ENCODE results near the gene GCK.

Gene GCK

DNA sequence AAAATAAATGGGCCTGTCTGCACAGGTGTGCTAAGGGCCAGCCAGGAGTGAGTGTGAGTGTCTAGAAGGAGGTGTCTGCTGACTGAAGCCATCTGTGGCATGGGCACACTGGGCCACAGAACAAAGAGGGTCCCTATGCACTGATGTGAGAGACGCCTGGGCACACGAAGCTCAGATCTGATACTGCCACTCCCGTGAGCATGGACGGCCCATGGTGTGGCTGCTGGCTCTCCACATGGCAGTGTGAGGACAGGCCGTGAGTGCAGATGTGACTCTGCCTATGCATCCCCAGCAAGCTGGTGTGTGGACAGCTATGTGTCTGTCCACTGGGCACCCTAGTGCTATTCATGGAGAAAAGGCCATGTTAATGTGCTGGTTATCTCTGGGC is 35.3 kb downstream of the GCK start:
- DNase-seq = no peak

DNA sequence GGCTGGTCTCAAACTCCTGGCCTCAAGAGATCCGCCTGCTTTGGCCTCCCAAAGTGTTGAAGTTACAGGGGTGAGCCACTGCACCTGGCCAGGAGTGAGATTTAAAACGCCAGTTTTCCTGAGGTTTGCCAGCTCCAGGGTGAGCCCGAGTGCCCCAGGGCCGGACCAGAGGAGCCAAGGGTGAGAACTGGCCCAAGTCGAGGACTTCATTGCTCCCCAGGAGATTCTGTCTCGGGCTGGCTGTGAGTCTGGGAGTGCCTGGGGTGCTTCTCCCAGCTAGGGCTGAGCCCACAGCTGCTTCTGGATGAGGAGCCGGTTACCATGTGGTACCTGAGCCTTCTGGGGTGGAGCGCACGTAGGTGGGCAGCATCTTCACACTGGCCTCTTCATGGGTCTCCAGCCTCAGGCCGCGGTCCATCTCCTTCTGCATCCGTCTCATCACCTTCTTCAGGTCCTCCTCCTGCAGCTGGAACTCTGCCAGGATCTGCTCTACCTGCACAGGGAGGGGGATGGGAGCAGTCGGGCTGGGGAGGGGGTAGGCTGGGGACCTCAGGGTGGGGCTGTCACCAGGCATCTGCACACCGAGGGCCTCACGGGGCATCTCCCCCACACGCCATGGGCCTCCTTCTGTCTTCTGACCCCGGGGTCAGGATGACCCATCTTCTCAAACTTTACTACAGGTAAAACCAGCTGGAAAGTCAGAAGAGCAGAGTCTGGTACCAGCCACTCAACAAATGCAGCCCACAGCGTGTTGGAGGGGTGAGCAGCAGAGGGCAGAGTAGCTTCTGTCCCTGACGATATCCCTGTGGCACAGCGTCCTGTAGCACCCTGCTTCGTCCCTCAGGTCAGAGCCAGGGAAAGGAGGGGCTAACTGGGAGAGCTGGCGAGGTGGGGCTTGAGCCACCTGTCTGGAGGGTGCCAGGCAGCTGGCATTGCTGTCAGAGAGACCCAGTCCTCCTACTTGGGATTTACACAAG is 36.0 kb downstream of the GCK start:
- DNase-seq = no peak

DNA sequence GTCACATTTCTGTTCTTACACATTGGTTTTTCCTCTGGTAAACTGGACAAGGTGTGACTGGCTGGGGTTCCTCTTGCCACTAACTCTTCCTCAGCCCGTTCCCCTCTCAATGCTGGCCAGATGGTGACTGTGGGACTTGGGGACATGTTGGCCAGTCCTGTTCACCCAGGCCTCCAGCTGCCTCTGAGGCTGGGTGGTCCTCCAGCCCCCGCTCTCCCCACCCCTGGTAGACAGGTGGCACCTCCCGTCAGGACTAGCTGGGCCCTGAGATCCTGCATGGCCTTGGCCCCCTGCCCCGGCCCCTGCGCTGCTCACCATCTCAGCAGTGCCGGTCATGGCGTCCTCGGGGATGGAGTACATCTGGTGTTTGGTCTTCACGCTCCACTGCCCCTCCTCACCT is 37.3 kb downstream of the GCK start:
- DNase-seq = no peak

DNA sequence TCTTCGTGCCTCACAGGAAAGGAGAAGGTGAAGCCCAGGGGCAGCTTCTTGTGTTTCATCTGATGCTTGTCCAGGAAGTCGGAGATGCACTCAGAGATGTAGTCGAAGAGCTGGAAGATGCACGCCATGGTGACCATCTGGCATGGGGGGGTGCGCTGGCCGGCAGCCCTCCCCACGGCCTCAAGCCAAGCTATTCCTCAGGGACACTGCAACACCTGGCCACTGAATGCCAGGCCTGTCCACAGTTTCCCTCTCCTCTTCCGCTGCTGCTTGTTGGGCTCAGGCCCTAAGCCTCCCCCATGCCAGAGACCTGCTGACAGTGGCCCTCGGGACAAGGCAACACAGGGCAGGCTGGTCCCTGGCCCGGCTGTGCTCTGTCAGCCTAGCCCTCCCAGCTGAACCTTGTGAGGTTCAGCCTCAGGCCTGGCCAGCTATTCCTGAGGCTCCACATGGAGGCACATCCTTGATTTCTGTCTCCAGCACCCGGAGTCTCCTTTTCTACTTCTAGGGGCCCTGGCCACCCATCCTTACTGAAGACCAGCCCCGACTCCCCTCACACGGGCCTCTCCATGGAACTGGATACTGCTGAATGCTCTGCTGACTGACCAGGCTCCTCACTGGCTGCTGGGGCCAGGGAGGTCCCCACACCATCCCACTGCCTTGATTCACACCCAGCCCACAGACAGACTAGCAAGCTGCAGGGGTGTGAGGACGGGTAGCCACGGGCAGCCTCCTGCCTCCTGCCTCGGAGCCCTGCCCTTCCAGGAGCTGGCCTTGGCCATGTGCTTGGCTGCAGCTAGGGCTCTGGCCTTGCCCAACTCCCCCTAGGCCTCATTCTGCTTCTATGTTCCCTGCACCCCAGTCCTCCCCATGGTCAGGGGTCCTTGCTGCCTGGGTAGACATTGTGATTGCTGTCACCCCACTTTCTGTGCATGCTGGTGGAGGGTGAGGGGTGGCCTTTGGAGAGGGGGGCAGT is 38.0 kb downstream of the GCK start:
- no peak for DNase-seq

DNA sequence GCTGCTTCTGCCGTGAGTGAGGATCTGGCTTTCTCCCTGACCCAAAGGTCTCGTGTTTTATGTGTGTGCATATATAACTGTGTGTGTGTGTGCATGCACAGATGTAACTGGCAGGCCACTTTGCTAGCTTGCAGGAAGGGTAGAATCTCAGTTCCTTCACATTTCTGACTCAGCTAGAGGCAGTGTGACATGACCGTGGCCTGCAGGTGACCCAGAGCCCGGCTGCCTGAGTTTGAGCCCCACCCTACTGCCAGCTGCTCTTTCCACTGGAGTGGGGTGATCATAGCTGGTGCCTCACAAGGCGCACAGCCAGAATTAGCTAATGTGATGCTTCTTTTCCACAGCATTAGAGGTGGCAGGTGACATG is 38.8 kb downstream of the GCK start:
- no peak for DNase-seq

DNA sequence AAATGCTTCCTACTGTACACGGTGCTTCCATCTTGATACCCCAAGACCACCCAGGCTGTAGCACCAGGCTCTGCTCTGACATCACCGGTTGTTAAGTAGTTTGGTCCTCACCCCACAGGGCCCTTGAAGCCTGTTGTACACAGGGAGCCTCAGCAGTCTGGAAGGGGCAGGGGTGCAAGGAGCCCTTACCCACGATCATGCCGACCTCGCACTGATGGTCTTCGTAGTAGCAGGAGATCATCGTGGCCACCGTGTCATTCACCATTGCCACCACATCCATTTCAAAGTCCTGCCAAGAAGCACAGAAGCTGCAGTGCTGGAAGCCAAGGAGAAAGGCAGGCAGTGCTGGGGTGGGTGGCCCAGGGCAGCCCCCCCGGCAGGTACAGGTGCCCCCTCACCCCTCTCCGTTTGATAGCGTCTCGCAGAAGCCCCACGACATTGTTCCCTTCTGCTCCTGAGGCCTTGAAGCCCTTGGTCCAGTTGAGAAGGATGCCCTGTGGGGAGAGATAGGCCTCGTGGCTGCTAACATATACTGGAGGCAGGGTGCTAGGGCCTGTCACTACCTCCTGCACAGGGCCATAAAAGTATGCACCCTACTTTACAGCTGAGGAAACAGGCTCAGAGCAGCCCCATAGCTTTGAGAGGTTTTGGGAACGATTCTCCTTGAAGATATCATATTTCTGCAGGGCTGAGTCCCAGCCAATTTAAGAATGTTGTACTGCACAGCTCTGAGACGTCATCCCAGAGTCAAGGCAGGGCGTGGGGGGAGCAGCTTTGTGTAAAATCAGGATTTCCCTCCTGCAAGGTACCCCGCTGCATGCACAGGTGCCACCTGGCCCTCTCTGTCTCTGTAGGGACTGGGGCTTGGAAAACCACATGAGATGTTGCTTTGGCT is 39.4 kb downstream of the GCK start:
- DNase-seq = no peak

DNA sequence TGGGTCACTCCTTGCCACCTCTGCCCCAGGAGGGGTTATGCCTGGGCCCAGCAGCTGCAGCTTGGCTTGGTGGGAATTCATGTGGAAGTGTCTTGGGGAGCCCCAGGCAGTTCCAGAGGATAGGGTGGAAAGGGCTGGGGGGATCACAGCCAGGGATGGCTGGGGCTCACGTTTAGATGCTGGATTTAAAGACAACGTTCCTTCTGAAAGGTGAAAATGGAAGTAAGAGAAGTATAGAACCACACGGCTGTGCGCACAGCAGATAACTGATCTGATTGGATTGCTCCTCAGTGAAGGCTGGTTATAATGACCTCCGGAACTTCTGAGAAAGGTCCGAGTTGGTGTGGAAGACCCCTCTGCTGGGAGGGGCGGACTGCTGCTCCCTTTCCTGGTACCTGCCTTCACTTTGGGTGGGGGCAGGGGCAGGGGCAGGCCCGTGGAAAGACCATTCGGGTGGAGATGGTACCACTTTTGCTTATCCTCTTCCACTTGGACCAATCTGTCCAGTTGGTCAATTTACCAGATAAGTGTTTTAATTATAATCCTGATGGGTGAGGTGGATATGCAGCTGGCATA is 40.2 kb downstream of the GCK start:
- no peak for DNase-seq

DNA sequence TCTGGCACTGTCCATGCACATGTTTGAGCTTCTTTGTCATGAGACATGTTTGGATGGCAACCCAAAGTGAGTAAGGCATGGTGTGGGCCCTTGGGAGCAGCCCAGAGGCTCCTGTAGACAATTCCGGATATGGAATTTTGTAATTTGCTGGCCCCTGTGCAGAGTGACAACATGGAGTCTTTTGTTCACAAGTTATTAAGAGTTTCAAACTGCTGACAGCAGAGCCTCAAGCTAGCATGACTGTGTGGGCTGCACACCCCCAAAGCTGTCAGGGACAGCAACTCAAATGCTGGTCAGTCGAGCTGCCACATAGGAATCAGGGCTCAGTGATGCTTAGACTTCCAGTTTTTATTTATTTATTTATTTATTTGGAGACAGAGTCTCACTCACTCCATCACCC is 41.1 kb downstream of the GCK start:
- no peak for DNase-seq

DNA sequence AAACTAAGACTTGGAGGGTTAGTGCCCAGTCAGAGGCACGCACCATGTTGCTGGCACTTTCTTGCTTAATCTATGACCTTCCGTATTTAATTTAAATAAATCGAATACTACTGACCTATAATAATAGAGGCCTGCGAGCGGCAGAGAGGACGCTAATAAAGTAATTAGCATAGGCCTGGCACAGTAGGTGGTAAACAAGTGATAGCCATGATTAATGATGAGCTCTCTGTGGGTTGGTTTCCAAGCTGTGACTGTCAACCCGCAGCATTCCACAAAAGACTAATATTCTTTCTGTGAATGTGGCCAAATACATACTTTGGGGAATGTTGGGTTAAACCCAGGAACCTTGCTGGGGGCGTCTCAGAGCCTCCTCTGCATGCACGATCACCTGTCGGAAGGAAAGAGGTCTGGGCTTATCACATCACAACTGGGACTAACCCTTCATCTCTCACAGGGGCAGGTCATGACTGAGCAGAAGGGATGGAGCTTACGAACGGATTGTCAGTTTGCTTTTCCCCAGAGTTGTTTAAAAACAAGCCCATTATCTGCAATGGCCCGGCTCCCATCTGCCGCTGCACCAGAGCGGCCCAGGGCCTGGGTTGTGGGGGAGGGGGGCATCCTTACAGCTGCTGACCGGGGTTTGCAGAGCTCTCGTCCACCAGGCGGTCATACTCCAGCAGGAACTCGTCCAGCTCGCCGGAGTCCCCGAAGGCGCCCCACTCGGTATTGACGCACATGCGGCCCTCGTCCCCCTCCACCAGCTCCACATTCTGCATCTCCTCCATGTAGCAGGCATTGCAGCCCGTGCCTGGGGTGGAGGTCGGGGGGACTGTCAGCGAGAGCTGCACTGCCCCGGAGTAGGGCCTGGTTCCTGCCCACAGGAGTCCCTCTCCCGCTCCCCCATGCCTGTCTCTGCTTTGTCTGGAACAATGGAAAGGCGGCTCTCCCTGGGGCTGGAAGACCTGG is 41.9 kb downstream of the GCK start:
- DNase-seq = no peak

DNA sequence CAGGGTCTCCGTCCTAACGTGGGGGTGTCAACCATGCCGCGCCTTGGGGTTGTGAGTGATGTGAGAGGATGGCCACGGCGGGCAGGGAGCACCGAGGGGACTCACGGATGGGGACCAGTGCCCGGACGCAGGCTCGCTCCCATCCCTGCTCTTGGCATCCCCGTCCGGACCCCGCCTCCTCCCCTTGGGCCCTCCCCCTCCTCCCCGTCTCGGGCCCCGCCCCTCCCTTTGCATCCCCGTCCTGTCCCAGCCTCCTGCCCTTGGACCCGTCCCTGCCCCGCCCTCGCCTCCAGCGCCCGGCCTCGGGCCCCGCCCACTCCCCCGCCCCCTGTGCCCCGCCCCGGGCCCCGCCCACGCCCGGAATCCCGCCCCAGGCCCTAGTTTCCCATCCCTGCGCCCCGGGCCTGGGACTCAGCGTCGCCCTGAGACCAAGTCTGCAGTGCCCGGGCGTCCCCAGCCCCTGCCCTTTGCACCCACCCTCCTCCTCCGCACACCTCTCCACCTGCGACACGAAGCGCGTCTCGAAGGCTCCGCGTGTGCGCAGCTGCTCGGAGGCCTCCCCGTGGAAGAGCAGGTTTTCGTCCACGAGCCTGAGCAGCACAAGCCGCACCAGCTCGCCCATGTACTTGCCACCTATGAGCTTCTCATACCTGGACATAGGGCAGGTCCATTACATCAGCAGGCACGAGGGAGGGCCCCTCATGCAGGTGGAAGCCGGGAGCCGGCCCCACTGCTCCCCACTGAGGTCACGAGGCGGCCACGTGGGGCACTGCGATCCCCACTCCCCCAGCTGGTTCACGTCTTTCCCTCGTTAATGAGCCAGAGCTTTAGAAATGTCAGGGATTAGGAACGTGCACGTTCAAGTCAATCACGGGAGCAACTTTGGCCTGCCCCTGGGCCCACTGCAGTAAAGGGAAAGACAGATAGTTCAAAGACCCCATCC is 43.0 kb downstream of the GCK start:
- DNase-seq = peak; percentile 66 to 67

DNA sequence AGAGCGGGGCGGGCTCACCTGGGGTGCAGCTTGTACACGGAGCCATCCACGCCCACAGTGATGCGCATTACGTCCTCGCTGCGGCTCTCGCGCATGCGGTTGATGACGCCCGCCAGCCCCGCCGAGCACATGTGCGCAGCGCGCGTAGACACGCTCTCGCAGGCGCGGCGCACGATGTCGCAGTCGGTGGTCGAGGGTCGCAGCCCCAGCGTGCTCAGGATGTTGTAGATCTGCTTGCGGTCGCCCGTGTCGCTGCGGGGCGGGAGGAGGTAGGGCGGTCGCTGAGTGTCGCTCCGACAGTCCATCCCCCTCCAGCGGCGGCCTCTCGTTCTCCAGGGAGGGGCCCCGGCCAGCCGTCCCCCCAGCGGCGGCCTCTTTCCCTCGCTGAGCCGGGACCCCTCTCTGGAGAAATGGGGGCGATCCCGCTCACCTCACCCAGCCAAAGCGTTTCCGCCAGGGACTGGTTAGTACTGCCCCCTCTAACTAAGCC is 43.7 kb downstream of the GCK start:
- peak; percentile 61 to 78 for DNase-seq

DNA sequence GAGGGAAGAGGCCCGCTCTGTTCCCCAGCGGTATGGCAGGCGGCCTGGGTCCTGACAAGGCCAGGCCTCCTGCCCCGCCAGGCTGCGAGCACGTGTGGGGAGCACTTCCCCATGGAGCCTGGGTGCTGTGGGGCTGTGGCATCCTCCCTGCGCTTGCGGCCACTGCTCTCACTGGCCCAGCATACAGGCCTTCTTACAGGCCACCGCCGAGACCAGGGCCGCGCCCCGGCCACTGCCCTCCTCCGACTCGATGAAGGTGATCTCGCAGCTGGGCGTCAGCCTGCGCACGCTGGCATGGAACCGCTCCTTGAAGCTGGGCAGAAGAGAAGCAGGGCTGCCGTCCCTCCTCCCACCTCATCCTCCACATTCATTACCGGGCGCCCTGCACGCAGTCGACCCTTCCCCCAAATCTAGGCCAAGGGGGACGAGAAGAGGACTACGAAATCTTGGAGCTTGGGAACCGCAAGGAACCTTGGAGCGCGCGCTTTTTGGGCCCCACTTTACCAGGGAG is 44.2 kb downstream of the GCK start:
- DNase-seq = peak in 1 of 2 experiments; percentile 2

DNA sequence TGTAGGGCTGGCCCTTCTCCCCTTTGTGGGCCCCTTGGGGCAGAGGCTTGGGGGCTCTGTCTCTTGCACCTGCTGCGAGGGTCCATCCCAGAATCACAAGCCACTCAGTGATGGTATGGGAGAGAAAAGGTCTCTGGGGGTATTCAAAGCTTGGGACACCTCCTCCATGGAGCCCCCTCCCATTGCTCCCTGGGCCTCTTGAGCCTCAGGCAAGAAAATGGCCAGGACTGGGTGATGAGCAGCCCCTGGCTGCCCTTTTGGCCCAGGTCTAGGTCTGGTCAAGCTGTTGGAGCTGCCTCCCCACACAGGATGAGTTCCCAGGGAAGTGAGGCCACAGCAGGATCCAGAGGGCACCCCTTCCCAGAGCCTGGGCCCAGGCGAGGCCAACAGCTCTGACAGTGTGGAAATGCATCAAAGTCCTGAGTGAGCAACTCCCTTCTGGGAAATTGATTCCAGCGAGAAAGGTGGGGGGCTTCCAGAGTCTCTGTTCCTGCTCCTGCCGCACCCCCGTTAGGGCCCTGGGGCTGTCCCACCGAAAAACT is 44.7 kb downstream of the GCK start:
- no peak for DNase-seq

DNA sequence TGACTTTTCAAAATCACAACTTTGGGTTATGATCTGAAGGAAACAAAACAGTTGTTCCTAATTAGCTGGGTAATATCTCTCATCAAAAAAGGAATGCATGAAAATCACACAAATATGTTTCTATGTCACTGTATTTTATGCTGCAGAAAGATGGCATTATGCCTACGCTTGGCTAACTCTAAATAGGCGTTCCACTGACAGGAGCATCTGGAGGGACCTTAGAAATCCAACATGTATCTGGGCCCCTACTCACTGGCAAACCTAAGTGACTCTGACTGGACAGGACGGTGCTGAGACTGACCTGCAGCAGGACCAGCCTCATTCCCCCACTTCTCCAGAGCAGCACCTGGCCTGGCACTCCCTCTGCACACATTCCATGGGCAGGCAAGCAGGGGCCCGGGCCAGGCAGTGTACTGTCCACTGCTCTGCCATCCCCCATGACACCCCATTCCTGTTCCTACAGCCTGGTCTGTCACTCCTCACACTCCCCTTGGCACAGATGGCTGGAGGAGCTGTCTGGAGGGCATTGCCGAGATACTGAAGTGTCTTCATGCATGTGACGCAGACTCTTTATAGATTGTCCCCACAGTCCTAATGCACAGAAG is 45.5 kb downstream of the GCK start:
- DNase-seq = no peak

DNA sequence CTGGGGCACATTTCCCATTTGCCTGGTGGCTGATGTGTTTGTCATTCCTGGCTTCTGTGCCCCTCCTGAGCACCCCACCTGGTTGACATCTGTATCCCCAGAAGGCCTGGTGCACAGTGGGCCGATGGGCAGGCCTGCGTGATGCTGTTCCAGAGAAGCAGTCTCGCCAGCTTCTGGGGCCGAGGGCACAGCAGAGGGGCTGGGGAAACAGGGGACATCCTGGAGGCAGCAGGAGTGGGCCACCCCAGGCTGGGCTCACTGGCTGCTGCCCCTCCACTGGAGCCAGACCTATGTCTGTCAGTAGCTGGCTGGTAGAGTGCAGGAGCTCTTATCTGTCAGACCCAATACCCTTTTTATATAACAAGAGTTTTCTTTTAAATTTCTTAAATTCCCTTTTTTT is 47.2 kb downstream of the GCK start:
- no peak for DNase-seq

DNA sequence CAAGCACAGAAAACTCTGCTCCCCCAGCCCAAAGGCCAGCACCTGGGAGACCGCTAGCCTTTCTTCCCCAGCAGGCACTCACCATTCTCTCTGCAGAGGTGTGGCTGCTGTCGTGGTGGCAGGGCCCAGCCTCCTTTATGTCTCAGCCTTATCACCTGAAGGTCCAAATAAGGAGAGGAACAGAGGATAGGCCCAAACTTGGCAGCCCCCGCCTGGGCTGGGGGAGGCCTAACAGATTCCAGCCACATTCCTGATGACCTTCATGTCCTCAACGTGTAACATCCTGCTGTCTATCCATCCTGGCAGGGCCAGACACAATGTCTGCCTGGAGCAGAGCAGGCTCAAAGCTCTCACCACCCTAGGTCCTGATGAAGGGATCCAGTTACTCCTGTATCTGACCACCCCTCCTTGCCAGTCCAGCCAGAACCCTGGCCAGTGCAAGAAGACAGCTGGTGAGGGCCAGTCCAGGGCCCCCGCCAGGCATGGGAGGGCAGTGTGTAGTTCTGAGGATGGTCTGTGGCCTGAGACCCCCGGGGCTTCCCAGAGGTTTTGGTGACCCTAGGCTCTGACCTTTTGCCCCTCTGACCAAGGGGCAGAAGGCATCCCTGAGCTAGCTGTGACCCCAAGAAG is 47.9 kb downstream of the GCK start, which contains the start of gene MYL7:
Gene MYL7 (minus strand): TSS at position 112 of the 630 bp plus-strand sequence. CDS start 27 bp downstream, at position 85.
- no peak for DNase-seq

DNA sequence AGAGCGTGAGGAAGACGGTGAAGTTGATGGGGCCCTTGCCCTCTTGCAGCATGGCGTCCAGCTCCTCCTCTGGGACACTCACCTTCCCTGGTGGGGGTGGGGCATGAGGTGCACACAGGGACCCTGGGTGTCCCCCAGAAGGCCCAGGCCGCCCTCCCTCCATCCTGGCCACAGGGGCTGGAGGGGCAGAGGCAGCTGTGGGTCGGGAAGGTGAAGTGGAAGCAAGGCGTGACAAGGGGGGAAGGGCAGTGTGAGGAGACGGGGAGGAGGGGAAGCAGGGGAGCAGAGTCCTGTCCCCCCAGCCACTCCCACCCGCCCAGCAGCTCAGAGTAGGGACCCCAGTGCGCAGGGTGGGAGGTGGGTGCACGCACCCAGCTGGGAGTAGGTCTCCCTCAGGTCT is 48.9 kb downstream of the GCK start:
- DNase-seq = no peak
